HCT116 (cell line): Measurements from ENCODE around the gene DPP6. TPM values are rescaled to one million over a fixed set of nuclear protein-coding genes. Genes with fewer than 3 reads are reported as not detected.

ENCODE experiments used
- ATAC-seq: fragments of 200-7000 bp; cut with Tn5 transposase; 2 replicates; pipeline ENCODE4 v1.9.1; 2020; ENCODE audit warnings: mild to moderate bottlenecking, moderate library complexity
- BruUV-seq: library from RNA; stranded (reverse); fragments of 400-500 nt; replicated peaks from 2 replicates; lab custom pipeline; 2021; lab: Mats Ljungman, UMichigan
- CTCF ChIA-PET: fragments of 300-600 bp; sonication (Branson Sonifier 250); formaldehyde crosslinking; loops from one replicate; lab custom pipeline; 2021; ENCODE audit warnings: antibody characterized with exemption; lab: Charles Lee
- POLR2A ChIA-PET: fragments of 300-600, 350-600 bp; sonication (Branson Sonifier 250); formaldehyde crosslinking; loops from one replicate; lab custom pipeline; 2021; ENCODE audit warnings: antibody characterized with exemption; lab: Charles Lee
- RAD21 ChIA-PET, 2 experiments: fragments of 300-600 bp; sonication (Branson Sonifier 250); formaldehyde crosslinking; loops; one replicate each; lab custom pipeline; 2023; ENCODE audit warnings: low total read pairs in 2 of 2; ENCODE audit not compliant: uncharacterized antibody in 2 of 2, unreplicated experiment in 2 of 2, low non-redundant PET in 1 of 2; lab: Charles Lee
- DNase-seq: peaks from one replicate; pipeline ENCODE4 v3.0.0-alpha.2; 2010; ENCODE audit warnings: low read depth, low spot score
- H2AFZ ChIP-seq: fragments of 200-600 bp; shearing (Covaris generic), sonication (generic); 2 replicates; pipeline ENCODE4 v1.6.1; 2017; ENCODE audit warnings: low read depth, mixed run types, mixed read lengths, antibody characterized with exemption, low read length; ENCODE audit not compliant: poor library complexity, severe bottlenecking
- H3K27ac ChIP-seq: 2 replicates; pipeline ENCODE4 v1.5.1; 2012; ENCODE audit warnings: low read depth, low read length
- H3K27me3 ChIP-seq: fragments of 200-600 bp; sonication (generic); 2 replicates; pipeline ENCODE4 v1.6.1; 2016; ENCODE audit warnings: mixed run types, low read length, mixed read lengths; ENCODE audit not compliant: insufficient read depth
- H3K36me3 ChIP-seq, 2 experiments: fragments of 200-500 bp in 1 of 2; fragments of 200-600 bp in 1 of 2; sonication (Bioruptor generic) in 1 of 2; sonication (generic) in 1 of 2; 2 replicates each; pipeline versions ENCODE4 v1.5.1 to v1.6.1; 2014 to 2016; ENCODE audit warnings: low read length in 2 of 2, inconsistent platforms in 1 of 2, mixed read lengths in 1 of 2, mixed run types in 1 of 2; ENCODE audit not compliant: insufficient read depth in 2 of 2, control insufficient read depth in 1 of 2
- H3K4me1 ChIP-seq, 2 experiments: fragments of 200-600 bp in 1 of 2; sonication (generic) in 1 of 2; 2 replicates each; pipeline versions ENCODE4 v1.5.1 to v1.6.1; 2012 to 2017; ENCODE audit warnings: low read length in 2 of 2, inconsistent platforms in 1 of 2, mild to moderate bottlenecking in 1 of 2, mixed read lengths in 1 of 2, mixed run types in 1 of 2, moderate library complexity in 1 of 2; ENCODE audit not compliant: insufficient read depth in 2 of 2, control insufficient read depth in 1 of 2
- H3K4me2 ChIP-seq: fragments of 200-600 bp; sonication (generic); 2 replicates; pipeline ENCODE4 v1.6.1; 2017; ENCODE audit warnings: mixed run types, low read length, mixed read lengths
- H3K4me3 ChIP-seq, 2 experiments: fragments of 200-600 bp in 1 of 2; sonication (generic) in 1 of 2; replicated peaks in 1 of 2; 2 replicates each; pipeline ENCODE4 v1.5.1; 2011 to 2016; ENCODE audit warnings: low read length in 2 of 2, control low read depth in 1 of 2, low read depth in 1 of 2, mild to moderate bottlenecking in 1 of 2, mixed read lengths in 1 of 2, mixed run types in 1 of 2
- H3K79me2 ChIP-seq: fragments of 200-600 bp; sonication (generic); 2 replicates; pipeline ENCODE4 v1.6.1; 2017; ENCODE audit warnings: mild to moderate bottlenecking, mixed run types, low read length, moderate library complexity, mixed read lengths; ENCODE audit not compliant: insufficient read depth
- H3K9ac ChIP-seq: fragments of 200-600 bp; sonication (generic); 2 replicates; pipeline ENCODE4 v1.6.1; 2016; ENCODE audit warnings: low read length, mixed read lengths
- H3K9me2 ChIP-seq: fragments of 200-600 bp; sonication (generic), shearing (Covaris generic); 2 replicates; pipeline ENCODE4 v1.6.1; 2017; ENCODE audit warnings: mixed run types, mild to moderate bottlenecking, moderate library complexity; ENCODE audit not compliant: insufficient read depth
- H3K9me3 ChIP-seq, 2 experiments: fragments of 200-500 bp in 1 of 2; fragments of 200-600 bp in 1 of 2; sonication (Bioruptor generic) in 1 of 2; sonication (generic) in 1 of 2; 2 replicates each; pipeline ENCODE4 v1.6.1; 2014 to 2017; ENCODE audit warnings: low read length in 2 of 2, mixed read lengths in 2 of 2, inconsistent platforms in 1 of 2, low read depth in 1 of 2, mild to moderate bottlenecking in 1 of 2, mixed run types in 1 of 2, moderate library complexity in 1 of 2; ENCODE audit not compliant: control insufficient read depth in 1 of 2, insufficient read depth in 1 of 2
- H4K20me1 ChIP-seq: fragments of 200-600 bp; sonication (generic), shearing (Covaris generic); 2 replicates; pipeline ENCODE4 v1.6.1; 2017; ENCODE audit warnings: mixed run types, mild to moderate bottlenecking, moderate library complexity; ENCODE audit not compliant: insufficient read depth
- ATF3 ChIP-seq: IDR thresholded peaks from 2 replicates; pipeline ENCODE4 v1.6.1; 2012
- CBX3 ChIP-seq: IDR thresholded peaks from 2 replicates; pipeline ENCODE4 v1.6.1; 2012; ENCODE audit warnings: low read depth
- CEBPB ChIP-seq: IDR thresholded peaks from 2 replicates; pipeline ENCODE4 v1.6.1; 2012; ENCODE audit warnings: low read depth
- EGR1 ChIP-seq: IDR thresholded peaks from 2 replicates; pipeline ENCODE4 v1.6.1; 2012; ENCODE audit warnings: low read depth
- ELF1 ChIP-seq: IDR thresholded peaks from 2 replicates; pipeline ENCODE4 v1.6.1; 2012; ENCODE audit warnings: low read depth, borderline replicate concordance
- EZH2phosphoT487 ChIP-seq: fragments of 200-600 bp; IDR thresholded peaks from 2 replicates; pipeline ENCODE4 v1.6.1; 2018; ENCODE audit warnings: antibody characterized with exemption, borderline replicate concordance
- FOSL1 ChIP-seq: IDR thresholded peaks from 2 replicates; pipeline ENCODE4 v1.6.1; 2012; ENCODE audit warnings: low read depth
- JUND ChIP-seq: IDR thresholded peaks from 2 replicates; pipeline ENCODE4 v1.6.1; 2012
- MAX ChIP-seq: IDR thresholded peaks from 2 replicates; pipeline ENCODE4 v1.6.1; 2012
- POLR2A ChIP-seq: IDR thresholded peaks from 2 replicates; pipeline ENCODE4 v1.7.0; 2011; ENCODE audit warnings: borderline replicate concordance; ENCODE audit not compliant: insufficient read depth, insufficient read length; ENCODE audit errors: extremely low read depth
- POLR2AphosphoS5 ChIP-seq: IDR thresholded peaks from 2 replicates; pipeline ENCODE4 v1.6.1; 2011; ENCODE audit warnings: mild to moderate bottlenecking, low read depth, low read length, moderate library complexity
- RAD21 ChIP-seq: IDR thresholded peaks from 2 replicates; pipeline ENCODE4 v1.6.1; 2012; ENCODE audit warnings: low read depth, mild to moderate bottlenecking
- REST ChIP-seq: IDR thresholded peaks from 2 replicates; pipeline ENCODE4 v1.6.1; 2012; ENCODE audit warnings: low read depth
- SIN3A ChIP-seq: IDR thresholded peaks from 2 replicates; pipeline ENCODE4 v1.6.1; 2012; ENCODE audit warnings: low read depth
- SRF ChIP-seq: IDR thresholded peaks from 2 replicates; pipeline ENCODE4 v1.6.1; 2012; ENCODE audit warnings: low read depth
- TCF7L2 ChIP-seq: IDR thresholded peaks from 2 replicates; pipeline ENCODE4 v1.7.0; 2011; ENCODE audit warnings: borderline replicate concordance, inconsistent platforms; ENCODE audit not compliant: insufficient read depth, insufficient read length; ENCODE audit errors: extremely low read depth
- YY1 ChIP-seq: IDR thresholded peaks from 2 replicates; pipeline ENCODE4 v1.6.1; 2011; ENCODE audit warnings: low read length, low read depth, moderate library complexity, mild to moderate bottlenecking; ENCODE audit not compliant: insufficient replicate concordance; ENCODE audit errors: extremely low read depth
- ZFX ChIP-seq: fragments of 450-650 bp; IDR thresholded peaks from 2 replicates; pipeline ENCODE4 v1.6.1; 2017
- ZNF274 ChIP-seq: fragments of 200-500 bp; sonication (Bioruptor generic); IDR thresholded peaks from 2 replicates; pipeline ENCODE4 v1.6.1; 2014; ENCODE audit warnings: mild to moderate bottlenecking, low read depth, low read length, inconsistent platforms
- intact Hi-C: fragments of 100-400 bp; cut with micrococcal nuclease; formaldehyde crosslinking; loops from 2 replicates; pipeline ENCODE4 v1.10.0; 2022
- total RNA-seq: library from RNA; stranded (reverse); gene quantifications from one replicate; pipeline ENCODE4 v1.2.1, GENCODE V29; 2021; ENCODE audit not compliant: unreplicated experiment
- TF ChIP-seq, protein P1 (sequence below), 3 experiments: fragments of 200-600 bp in 1 of 3; sonication (generic) in 1 of 3; IDR thresholded peaks in 2 of 3; conservative IDR thresholded peaks in 1 of 3; 2 replicates each; pipeline ENCODE4 v1.5.1; 2012 to 2017; ENCODE audit warnings: low read depth in 2 of 3, low read length in 2 of 3, antibody characterized with exemption in 1 of 3, borderline replicate concordance in 1 of 3, control low read depth in 1 of 3, mild to moderate bottlenecking in 1 of 3, mixed read lengths in 1 of 3, mixed run types in 1 of 3, moderate library complexity in 1 of 3; ENCODE audit not compliant: insufficient read depth in 1 of 3

The DPP6 gene
- total RNA-seq, 1 experiment from 2014 or later = not detected

- CTCF ChIA-PET = interaction anchor here (1.0 kb wide), 1 partner anchor 80 kb away, joined by 3 read pairs; no protein-coding TSS in a partner anchor
- Histone ChIP-seq H3K9ac (no peak overlapping the region), H2AFZ (no peak overlapping the region), H3K27ac (no peak overlapping the region), H3K79me2 (no peaks in the 10 kb centered on the region), H3K4me1 (peaks cover 0 to 3% of the 10 kb centered on the region in 2 experiments; a peak in 1 of 4 replicates), H3K4me2 (no peak overlapping the region), H3K9me3 (no peaks in the 10 kb centered on the region), H4K20me1 (no peaks in the 10 kb centered on the region), H3K36me3 (no peaks in the 10 kb centered on the region), H3K4me3 (no peak overlapping the region), H3K27me3 (no peaks in the 10 kb centered on the region), H3K9me2 (no peaks in the 10 kb centered on the region)
- RAD21 ChIA-PET = no interaction called here
- intact Hi-C loops = no loop called here
- DNase-seq (no peak), ATAC-seq (no peak)
- no peak for TF ChIP-seq REST
- TF ChIP-seq EGR1 = no peak
- TF ChIP-seq CBX3 = no peak
- no peak for TF ChIP-seq RAD21
- no peak for TF ChIP-seq YY1
- TF ChIP-seq, protein P1, sequence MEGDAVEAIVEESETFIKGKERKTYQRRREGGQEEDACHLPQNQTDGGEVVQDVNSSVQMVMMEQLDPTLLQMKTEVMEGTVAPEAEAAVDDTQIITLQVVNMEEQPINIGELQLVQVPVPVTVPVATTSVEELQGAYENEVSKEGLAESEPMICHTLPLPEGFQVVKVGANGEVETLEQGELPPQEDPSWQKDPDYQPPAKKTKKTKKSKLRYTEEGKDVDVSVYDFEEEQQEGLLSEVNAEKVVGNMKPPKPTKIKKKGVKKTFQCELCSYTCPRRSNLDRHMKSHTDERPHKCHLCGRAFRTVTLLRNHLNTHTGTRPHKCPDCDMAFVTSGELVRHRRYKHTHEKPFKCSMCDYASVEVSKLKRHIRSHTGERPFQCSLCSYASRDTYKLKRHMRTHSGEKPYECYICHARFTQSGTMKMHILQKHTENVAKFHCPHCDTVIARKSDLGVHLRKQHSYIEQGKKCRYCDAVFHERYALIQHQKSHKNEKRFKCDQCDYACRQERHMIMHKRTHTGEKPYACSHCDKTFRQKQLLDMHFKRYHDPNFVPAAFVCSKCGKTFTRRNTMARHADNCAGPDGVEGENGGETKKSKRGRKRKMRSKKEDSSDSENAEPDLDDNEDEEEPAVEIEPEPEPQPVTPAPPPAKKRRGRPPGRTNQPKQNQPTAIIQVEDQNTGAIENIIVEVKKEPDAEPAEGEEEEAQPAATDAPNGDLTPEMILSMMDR (IDR thresholded peaks at IDR 0.05 in 2 of 3, conservative IDR thresholded peaks at IDR 0.05 in 1 of 3; ENCODE audit: borderline replicate concordance in 1 of 3, insufficient read depth in 1 of 3, low read depth in 2 of 3, low read length in 2 of 3) = no peak
- no peak for TF ChIP-seq ZNF274
- no peak for TF ChIP-seq ATF3
- TF ChIP-seq JUND = no peak
- no peak for TF ChIP-seq SRF
- TF ChIP-seq ZFX = no peak
- TF ChIP-seq CEBPB = no peak
- no peak for TF ChIP-seq ELF1
- no peak for TF ChIP-seq MAX
- TF ChIP-seq POLR2A = no peak
- TF ChIP-seq TCF7L2 = no peak
- TF ChIP-seq FOSL1 = no peak
- TF ChIP-seq EZH2phosphoT487 = no peak
- no peak for TF ChIP-seq POLR2AphosphoS5
- TF ChIP-seq SIN3A = no peak
- POLR2A ChIA-PET = no interaction called here
- no TSS peak for BruUV-seq
Measured at GRCh38 chr7:154777908-154778307, 725.7 kb downstream of the DPP6 start.
